Measurements from ENCODE around the gene CCL22. TPM values are rescaled to one million over a fixed set of nuclear protein-coding genes. Genes with fewer than 3 reads are reported as not detected.

The CCL22 gene
- total and polyA plus RNA-seq, 3 donors from 2014 or later = 0.65 TPM; not detected in 2

GRCh38 chr16:57413733-57414132 lies 55.1 kb downstream of the CCL22 start:
- intact Hi-C loops (cut with DNase I; ENCODE audit: low total_unique reads) = no loop called here
- Histone ChIP-seq H3K4me3 (no peak overlapping the region), H3K9me3 (no peaks in the 10 kb centered on the region), H3K27me3 (no peaks in the 10 kb centered on the region), H3K36me3 (ENCODE audit: low read depth, missing control alignments) (no peaks in the 10 kb centered on the region), H3K27ac (no peak overlapping the region), H3K4me1 (peaks cover 14% of the 10 kb centered on the region)
- no peak for TF ChIP-seq POLR2A (IDR thresholded peaks at IDR 0.05)
- no peak for TF ChIP-seq CTCF (IDR thresholded peaks at IDR 0.05)
- no peak for DNase-seq
- WGBS, 2 donors = 78 to 81% methylated on average over 7 of the region's 7 CpGs

Small RNA genes within 50 kb of the gene (small RNA-seq; reads per million reads assigned to genes)
- gene AC108081.1 = 0 reads per million in 2 donors

Other genes with a start within 250 kb of the CCL22 start
- gene PSME3IP1, start 172.7 kb upstream of the CCL22 start, total RNA-seq = 100 to 1,000 TPM in 1 of 2 donors, 10 to 100 TPM in 1; 96.4 to 122 TPM
- gene PSME3IP1, start 172.7 kb upstream of the CCL22 start, polyA plus RNA-seq (ENCODE audit: insufficient read depth, low read depth, low replicate concordance) = 224 TPM
- gene RSPRY1, start 172.5 kb upstream of the CCL22 start, total RNA-seq = 10 to 100 TPM; 73.3 to 81.2 TPM
- 53.0 TPM for gene RSPRY1, start 172.5 kb upstream of the CCL22 start, polyA plus RNA-seq (ENCODE audit: insufficient read depth, low read depth, low replicate concordance)
- 10 to 100 TPM; 88.8 to 92.4 TPM for gene ARL2BP, start 113.5 kb upstream of the CCL22 start, total RNA-seq
- 128 TPM for gene ARL2BP, start 113.5 kb upstream of the CCL22 start, polyA plus RNA-seq (ENCODE audit: insufficient read depth, low read depth, low replicate concordance)
- 10 to 100 TPM; 36.1 to 39.4 TPM for gene PLLP, start 74.1 kb upstream of the CCL22 start, total RNA-seq
- 15.0 TPM for gene PLLP, start 74.1 kb upstream of the CCL22 start, polyA plus RNA-seq (ENCODE audit: insufficient read depth, low read depth, low replicate concordance)
- 10 to 100 TPM in 1 of 2 donors, 1 to 10 TPM in 1; 8.5 to 19.6 TPM for gene CX3CL1, start 13.7 kb downstream of the CCL22 start, total RNA-seq
- 12.9 TPM for gene CX3CL1, start 13.7 kb downstream of the CCL22 start, polyA plus RNA-seq (ENCODE audit: insufficient read depth, low read depth, low replicate concordance)
- gene CCL17, start 46.0 kb downstream of the CCL22 start, total RNA-seq = under 1 TPM in 1 of 2 donors, not detected in 1; 0.81 TPM
- gene CCL17, start 46.0 kb downstream of the CCL22 start, polyA plus RNA-seq (ENCODE audit: insufficient read depth, low read depth, low replicate concordance) = 4.0 TPM
- gene CIAPIN1, start 88.6 kb downstream of the CCL22 start, total RNA-seq = 10 to 100 TPM; 74.9 to 77.1 TPM
- gene CIAPIN1, start 88.6 kb downstream of the CCL22 start, polyA plus RNA-seq (ENCODE audit: insufficient read depth, low read depth, low replicate concordance) = 205 TPM
- gene COQ9, start 88.7 kb downstream of the CCL22 start, total RNA-seq = 10 to 100 TPM; 74.1 to 77.1 TPM
- 93.5 TPM for gene COQ9, start 88.7 kb downstream of the CCL22 start, polyA plus RNA-seq (ENCODE audit: insufficient read depth, low read depth, low replicate concordance)
- gene POLR2C, start 103.9 kb downstream of the CCL22 start, total RNA-seq = 100 to 1,000 TPM in 1 of 2 donors, 10 to 100 TPM in 1; 88.7 to 102 TPM
- gene POLR2C, start 103.9 kb downstream of the CCL22 start, polyA plus RNA-seq (ENCODE audit: insufficient read depth, low read depth, low replicate concordance) = 65.0 TPM
- gene DOK4, start 127.7 kb downstream of the CCL22 start, total RNA-seq = 10 to 100 TPM; 25.3 to 32.9 TPM
- gene DOK4, start 127.7 kb downstream of the CCL22 start, polyA plus RNA-seq (ENCODE audit: insufficient read depth, low read depth, low replicate concordance) = 15.5 TPM
- gene CCDC102A, start 177.8 kb downstream of the CCL22 start, total RNA-seq = 10 to 100 TPM; 13.1 to 16.7 TPM
- 7.7 TPM for gene CCDC102A, start 177.8 kb downstream of the CCL22 start, polyA plus RNA-seq (ENCODE audit: insufficient read depth, low read depth, low replicate concordance)
- 1 to 10 TPM; 2.3 to 2.4 TPM for gene ADGRG5, start 183.9 kb downstream of the CCL22 start, total RNA-seq
- gene ADGRG5, start 183.9 kb downstream of the CCL22 start, polyA plus RNA-seq (ENCODE audit: insufficient read depth, low read depth, low replicate concordance) = 2.7 TPM

All from testis (tissue), 3 donors.